Activated CD8-positive, alpha-beta T cell treated with anti-CD3 and anti-CD28 coated beads for 36 hours (primary cell): Measurements from ENCODE around the gene SORCS3. TPM values are rescaled to one million over a fixed set of nuclear protein-coding genes. Genes with fewer than 3 reads are reported as not detected.

Experiments
- ATAC-seq: fragments of 200-7000 bp; cut with Tn5 transposase; one replicate; pipeline ENCODE4 v1.10.0; 2021; ENCODE audit warnings: mild to moderate bottlenecking, moderate library complexity
- CTCF ChIA-PET: fragments of 350-600 bp; sonication (Branson Sonifier 250); formaldehyde crosslinking; loops from one replicate; lab custom pipeline; 2021; ENCODE audit warnings: antibody characterized with exemption; lab: Charles Lee
- POLR2A ChIA-PET: fragments of 350-600 bp; sonication (Branson Sonifier 250); formaldehyde crosslinking; loops from one replicate; lab custom pipeline; 2021; ENCODE audit warnings: antibody characterized with exemption; lab: Charles Lee
- DNase-seq: peaks from one replicate; pipeline ENCODE4 v3.0.0-alpha.2; 2020
- H3K27ac Mint-ChIP-seq: one replicate; pipeline ENCODE4 v1.8.0; 2021; ENCODE audit warnings: mild to moderate bottlenecking, mixed read lengths
- H3K27me3 Mint-ChIP-seq: one replicate; pipeline ENCODE4 v1.8.0; 2021; ENCODE audit warnings: mixed read lengths
- H3K36me3 Mint-ChIP-seq: one replicate; pipeline ENCODE4 v1.8.0; 2021; ENCODE audit warnings: low read depth, mixed read lengths
- H3K4me1 Mint-ChIP-seq: one replicate; pipeline ENCODE4 v1.8.0; 2021; ENCODE audit warnings: low read depth, mixed read lengths
- H3K4me3 Mint-ChIP-seq: one replicate; pipeline ENCODE4 v1.8.0; 2021; ENCODE audit warnings: mild to moderate bottlenecking, moderate library complexity, mixed read lengths
- H3K9me3 Mint-ChIP-seq: one replicate; pipeline ENCODE4 v1.8.0; 2021; ENCODE audit warnings: mixed read lengths
- intact Hi-C: fragments of 100-400 bp; cut with micrococcal nuclease; formaldehyde crosslinking; loops from one replicate; pipeline ENCODE4 v1.10.0; 2022
- total RNA-seq, 2 experiments: library from RNA; stranded (reverse); gene quantifications; one replicate each; pipeline ENCODE4 v1.2.3, GENCODE V29; 2021
- TF ChIP-seq, protein P1 (sequence below): fragments of 200-600 bp; IDR thresholded peaks from one replicate; pipeline ENCODE4 v1.8.0; 2022; ENCODE audit warnings: antibody characterized with exemption, mild to moderate bottlenecking

The SORCS3 gene
- total RNA-seq, 2 experiments from 2014 or later: not detected

DNA sequence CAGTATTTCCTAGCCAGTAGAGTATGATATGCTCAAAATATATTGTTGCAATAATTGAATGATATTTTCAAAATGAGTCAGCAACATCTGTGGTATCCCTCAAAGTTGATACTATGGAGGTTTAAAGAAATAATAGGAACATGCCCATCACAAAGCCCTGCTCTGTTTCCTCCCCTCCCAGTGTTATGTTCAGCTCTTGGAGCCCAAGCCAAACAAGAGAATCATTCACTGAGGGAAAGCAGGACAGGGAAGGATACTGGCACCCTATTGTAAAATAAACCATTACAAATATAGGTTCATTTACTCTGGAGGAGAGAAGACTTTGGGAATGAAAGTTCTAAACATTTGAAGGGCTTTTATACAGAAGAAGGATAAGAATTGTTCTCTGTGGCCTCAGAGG lies 37.6 kb downstream of the SORCS3 start:
- intact Hi-C loops: no loop called here
- no peak overlapping the region for H3K4me3 Mint-ChIP-seq

GRCh38 chr10:104680467-104681401 lies 39.6 kb downstream of the SORCS3 start:
- no peak for ATAC-seq
- Mint-ChIP-seq H3K4me1 (no peaks in the 10 kb centered on the region), H3K27ac (no peak overlapping the region), H3K27me3 (peaks cover 19% of the 10 kb centered on the region), H3K36me3 (no peaks in the 10 kb centered on the region), H3K4me3 (no peak overlapping the region), H3K9me3 (no peaks in the 10 kb centered on the region)
- ChIA-PET POLR2A (no interaction called here), CTCF (no interaction called here)
- TF ChIP-seq, protein P1, sequence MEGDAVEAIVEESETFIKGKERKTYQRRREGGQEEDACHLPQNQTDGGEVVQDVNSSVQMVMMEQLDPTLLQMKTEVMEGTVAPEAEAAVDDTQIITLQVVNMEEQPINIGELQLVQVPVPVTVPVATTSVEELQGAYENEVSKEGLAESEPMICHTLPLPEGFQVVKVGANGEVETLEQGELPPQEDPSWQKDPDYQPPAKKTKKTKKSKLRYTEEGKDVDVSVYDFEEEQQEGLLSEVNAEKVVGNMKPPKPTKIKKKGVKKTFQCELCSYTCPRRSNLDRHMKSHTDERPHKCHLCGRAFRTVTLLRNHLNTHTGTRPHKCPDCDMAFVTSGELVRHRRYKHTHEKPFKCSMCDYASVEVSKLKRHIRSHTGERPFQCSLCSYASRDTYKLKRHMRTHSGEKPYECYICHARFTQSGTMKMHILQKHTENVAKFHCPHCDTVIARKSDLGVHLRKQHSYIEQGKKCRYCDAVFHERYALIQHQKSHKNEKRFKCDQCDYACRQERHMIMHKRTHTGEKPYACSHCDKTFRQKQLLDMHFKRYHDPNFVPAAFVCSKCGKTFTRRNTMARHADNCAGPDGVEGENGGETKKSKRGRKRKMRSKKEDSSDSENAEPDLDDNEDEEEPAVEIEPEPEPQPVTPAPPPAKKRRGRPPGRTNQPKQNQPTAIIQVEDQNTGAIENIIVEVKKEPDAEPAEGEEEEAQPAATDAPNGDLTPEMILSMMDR: no peak
- no peak for DNase-seq
- intact Hi-C loops: no loop called here

More for the DNA sequence above, 37.6 kb downstream of the SORCS3 start:
- Mint-ChIP-seq H3K27ac (no peak overlapping the region), H3K27me3 (peaks cover 19% of the 10 kb centered on the region), H3K36me3 (no peaks in the 10 kb centered on the region), H3K4me1 (no peaks in the 10 kb centered on the region), H3K9me3 (no peaks in the 10 kb centered on the region)
- DNase-seq (no peak), ATAC-seq (no peak)
- ChIA-PET POLR2A (no interaction called here), CTCF (no interaction called here)
- TF ChIP-seq, protein P1: no peak

DNA sequence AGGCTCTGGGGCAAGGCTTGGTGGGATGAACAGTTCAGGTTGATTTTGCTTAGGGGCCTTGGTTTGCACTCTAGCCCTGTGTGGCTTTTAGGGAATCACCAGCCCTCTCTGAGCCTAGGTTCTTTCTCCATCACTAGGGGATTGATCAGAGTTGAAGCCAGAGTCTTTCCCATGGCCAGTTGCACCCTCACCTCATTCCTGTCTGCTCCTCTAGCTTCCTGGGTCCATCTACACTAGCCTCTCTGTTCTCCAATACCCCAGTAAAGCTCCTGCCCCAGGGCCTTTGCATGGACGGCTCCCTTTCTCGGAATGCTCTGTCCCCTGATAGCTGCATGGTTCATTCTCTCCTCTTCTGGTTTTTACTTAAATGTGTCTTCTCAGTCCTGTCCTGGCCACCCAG lies 40.4 kb downstream of the SORCS3 start:
- POLR2A ChIA-PET: no interaction called here
- DNase-seq (no peak), ATAC-seq (no peak)
- Mint-ChIP-seq H3K27me3 (peaks cover 19% of the 10 kb centered on the region), H3K4me1 (no peaks in the 10 kb centered on the region), H3K4me3 (no peak overlapping the region), H3K36me3 (no peaks in the 10 kb centered on the region), H3K9me3 (no peaks in the 10 kb centered on the region), H3K27ac (no peak overlapping the region)
- TF ChIP-seq, protein P1: no peak
- CTCF ChIA-PET: no interaction called here
- intact Hi-C loops: no loop called here

- H3K4me3 Mint-ChIP-seq: no peak overlapping the region
- TF ChIP-seq, protein P1: no peak
- no peaks in the 10 kb centered on the region for H3K9me3 Mint-ChIP-seq
- H3K27ac Mint-ChIP-seq: no peak overlapping the region
- CTCF ChIA-PET: no interaction called here
- intact Hi-C loops: no loop called here
- no peaks in the 10 kb centered on the region for H3K4me1 Mint-ChIP-seq
- no peaks in the 10 kb centered on the region for H3K36me3 Mint-ChIP-seq
- POLR2A ChIA-PET: no interaction called here
- peaks cover 21% of the 10 kb centered on the region for H3K27me3 Mint-ChIP-seq
- no peak for ATAC-seq
- DNase-seq: no peak
Observed at GRCh38 chr10:104683567-104683966, 42.5 kb downstream of the SORCS3 start.

GRCh38 chr10:104686829-104687228 lies 45.7 kb downstream of the SORCS3 start:
- Mint-ChIP-seq H3K36me3 (no peaks in the 10 kb centered on the region), H3K9me3 (no peaks in the 10 kb centered on the region), H3K4me1 (no peaks in the 10 kb centered on the region), H3K27ac (no peak overlapping the region), H3K27me3 (peaks cover 13% of the 10 kb centered on the region), H3K4me3 (no peak overlapping the region)
- CTCF ChIA-PET: no interaction called here
- POLR2A ChIA-PET: no interaction called here
- ATAC-seq: no peak
- TF ChIP-seq, protein P1: no peak
- intact Hi-C loops: no loop called here
- no peak for DNase-seq
